RWPE1 (cell line): Measurements from ENCODE around the gene GRK1.

Experiments
- CTCF ChIA-PET: fragments of 350-600 bp; sonication (Branson Sonifier 250); formaldehyde crosslinking; extraction: SDS; loops from one replicate; lab custom pipeline; 2021; lab: Yijun Ruan, JAX
- POLR2A ChIA-PET: fragments of 400-600 bp; formaldehyde crosslinking; extraction: SDS; loops from one replicate; lab custom pipeline; 2020; ENCODE audit warnings: antibody characterized with exemption; ENCODE audit not compliant: low non-redundant PET; lab: Yijun Ruan, JAX
- DNase-seq: peaks from one replicate; pipeline ENCODE4 v3.0.0; 2012; ENCODE audit warnings: low spot score
- H3K27ac ChIP-seq: fragments of 450-650 bp; 2 replicates; pipeline ENCODE4 v1.5.1; 2017
- TF ChIP-seq, protein P1 (sequence below): fragments of 450-650 bp; conservative IDR thresholded peaks from 2 replicates; pipeline ENCODE4 v1.5.1; 2017; ENCODE audit warnings: low read depth, mild to moderate bottlenecking

The GRK1 gene

DNA sequence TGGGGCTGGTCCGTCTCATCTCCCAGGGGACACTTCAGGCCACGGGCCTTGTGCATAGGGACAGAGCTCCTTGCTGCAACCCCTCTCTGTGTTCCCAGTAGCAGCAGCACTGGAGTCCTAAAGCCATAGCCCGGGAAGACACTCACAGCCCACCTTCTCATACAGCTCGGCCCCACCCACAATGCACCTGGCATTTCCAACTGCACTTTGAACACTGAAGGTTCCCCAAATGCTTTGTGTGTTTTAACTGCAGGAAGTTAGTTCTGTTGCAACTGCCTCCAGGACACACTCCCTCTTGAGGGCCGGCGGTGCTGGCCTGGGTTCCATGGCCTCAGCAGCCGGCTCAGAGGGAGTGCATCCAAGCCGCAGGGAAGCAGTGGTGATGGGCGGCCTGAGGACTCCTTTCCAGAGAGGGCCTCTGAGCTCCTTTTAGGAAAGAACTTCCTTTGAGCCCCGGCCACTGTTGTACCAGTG is 69.3 kb downstream of the GRK1 start:
- CTCF ChIA-PET: no interaction called here
- POLR2A ChIA-PET: no interaction called here

GRCh38 chr13:113737803-113738202 is 70.8 kb downstream of the GRK1 start:
- no peak for DNase-seq
- TF ChIP-seq, protein P1, sequence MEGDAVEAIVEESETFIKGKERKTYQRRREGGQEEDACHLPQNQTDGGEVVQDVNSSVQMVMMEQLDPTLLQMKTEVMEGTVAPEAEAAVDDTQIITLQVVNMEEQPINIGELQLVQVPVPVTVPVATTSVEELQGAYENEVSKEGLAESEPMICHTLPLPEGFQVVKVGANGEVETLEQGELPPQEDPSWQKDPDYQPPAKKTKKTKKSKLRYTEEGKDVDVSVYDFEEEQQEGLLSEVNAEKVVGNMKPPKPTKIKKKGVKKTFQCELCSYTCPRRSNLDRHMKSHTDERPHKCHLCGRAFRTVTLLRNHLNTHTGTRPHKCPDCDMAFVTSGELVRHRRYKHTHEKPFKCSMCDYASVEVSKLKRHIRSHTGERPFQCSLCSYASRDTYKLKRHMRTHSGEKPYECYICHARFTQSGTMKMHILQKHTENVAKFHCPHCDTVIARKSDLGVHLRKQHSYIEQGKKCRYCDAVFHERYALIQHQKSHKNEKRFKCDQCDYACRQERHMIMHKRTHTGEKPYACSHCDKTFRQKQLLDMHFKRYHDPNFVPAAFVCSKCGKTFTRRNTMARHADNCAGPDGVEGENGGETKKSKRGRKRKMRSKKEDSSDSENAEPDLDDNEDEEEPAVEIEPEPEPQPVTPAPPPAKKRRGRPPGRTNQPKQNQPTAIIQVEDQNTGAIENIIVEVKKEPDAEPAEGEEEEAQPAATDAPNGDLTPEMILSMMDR: no peak
- H3K27ac ChIP-seq: no peak overlapping the region
- CTCF ChIA-PET: no interaction called here
- POLR2A ChIA-PET: interaction anchor here (0.7 kb wide), 1 partner anchor 327 kb away, joined by 3 read pairs; no protein-coding TSS in a partner anchor

More for the DNA sequence above, 69.3 kb downstream of the GRK1 start:
- H3K27ac ChIP-seq: no peak overlapping the region
- no peak for DNase-seq
- TF ChIP-seq, protein P1: no peak

- POLR2A ChIA-PET: no interaction called here
- CTCF ChIA-PET: no interaction called here
- DNase-seq: no peak
- TF ChIP-seq, protein P1: no peak
- no peak overlapping the region for H3K27ac ChIP-seq
Observed at GRCh38 chr13:113739527-113740285, 72.7 kb downstream of the GRK1 start.

DNA sequence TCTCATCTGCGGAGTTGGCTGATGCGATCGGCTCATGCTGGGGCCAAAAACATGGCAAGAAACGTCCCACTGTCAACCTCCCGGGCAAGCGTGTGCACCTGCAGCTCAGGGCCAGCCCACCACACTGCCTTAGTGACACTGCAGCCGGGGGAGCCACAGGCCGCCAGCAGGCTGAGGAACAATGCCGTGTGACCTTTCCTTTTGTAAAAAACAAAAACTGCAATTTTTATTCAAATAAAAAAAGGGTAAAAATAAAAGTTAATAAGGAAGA is 73.2 kb downstream of the GRK1 start:
- no peak overlapping the region for H3K27ac ChIP-seq
- CTCF ChIA-PET: no interaction called here
- TF ChIP-seq, protein P1: no peak
- POLR2A ChIA-PET: no interaction called here
- no peak for DNase-seq

GRCh38 chr13:113740661-113741060 is 73.6 kb downstream of the GRK1 start:
- H3K27ac ChIP-seq: no peak overlapping the region
- TF ChIP-seq, protein P1: no peak
- POLR2A ChIA-PET: no interaction called here
- CTCF ChIA-PET: no interaction called here
- no peak for DNase-seq

DNA sequence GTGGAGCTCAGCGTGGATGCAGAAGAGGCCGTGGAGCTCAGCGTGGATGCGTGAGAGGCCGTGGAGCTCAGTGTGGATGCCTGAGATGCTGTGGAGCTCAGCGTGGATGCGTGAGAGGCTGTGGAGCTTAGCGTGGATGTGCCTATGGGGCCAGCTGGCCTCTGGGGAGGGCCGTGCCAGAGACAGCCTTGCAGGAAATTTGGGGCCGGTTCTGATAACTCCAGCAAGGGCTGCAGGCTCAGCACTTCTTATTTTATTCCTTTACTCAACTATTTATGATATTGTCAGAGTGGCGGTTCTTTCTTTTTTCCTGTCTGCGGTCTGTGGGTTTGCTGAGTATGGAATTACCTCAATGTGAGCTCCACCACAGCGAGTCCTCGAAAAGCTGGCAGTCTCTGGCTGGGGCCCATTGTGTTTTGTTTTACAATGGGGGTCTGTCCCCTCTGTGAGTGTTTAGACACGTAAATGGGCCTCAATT is 74.2 kb downstream of the GRK1 start:
- TF ChIP-seq, protein P1: no peak
- ChIA-PET POLR2A (no interaction called here), CTCF (interaction anchor here (1.4 kb wide), 1 partner anchor 9 kb away, joined by 4 read pairs; no protein-coding TSS in a partner anchor)
- no peak for DNase-seq
- H3K27ac ChIP-seq: no peak overlapping the region
